Measurements from ENCODE around the gene TCFL5. TPM values are rescaled to one million over a fixed set of nuclear protein-coding genes. Genes with fewer than 3 reads are reported as not detected.
A peak's percentile ranks its signal among the peaks of the same experiment; 100 is the strongest.

TCFL5 gene
- total and polyA plus RNA-seq, 7 experiments from 2014 or later, result 0.91 to 10.8 (median 7.0) TPM

DNA sequence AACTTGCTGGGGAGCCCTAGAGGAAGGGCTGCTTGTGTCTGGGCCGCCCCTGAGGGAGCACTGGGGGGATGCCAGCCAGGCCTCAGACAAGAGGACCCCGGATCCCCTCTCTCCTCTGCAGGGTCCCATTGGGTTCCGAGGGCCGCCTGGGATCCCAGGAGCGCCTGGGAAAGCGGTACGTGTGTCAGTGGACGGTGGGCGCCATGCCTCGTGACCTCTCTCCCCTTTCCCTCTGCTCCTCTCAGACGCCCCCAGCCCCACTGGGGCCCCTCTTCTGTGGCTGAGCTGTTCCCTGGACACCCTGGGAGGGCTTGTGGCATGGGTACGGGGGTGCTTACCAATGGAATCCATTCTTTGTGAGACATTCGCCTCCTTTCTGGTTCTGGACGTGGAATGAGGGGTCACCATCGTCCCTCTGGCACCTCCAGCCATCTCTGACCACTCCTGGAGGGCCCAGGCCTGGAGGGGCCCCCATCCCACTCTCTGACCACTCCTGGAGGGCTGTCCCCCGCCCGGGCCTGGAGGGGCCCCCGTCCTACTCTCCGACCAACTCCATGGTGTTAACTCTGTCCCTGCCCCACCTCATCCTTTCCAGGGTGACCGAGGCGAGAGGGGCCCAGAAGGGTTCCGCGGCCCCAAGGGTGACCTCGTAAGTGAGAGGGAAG lies 34.8 kb downstream of the TCFL5 start:
- no peaks in the 10 kb centered on the region for H3K9me3 ChIP-seq (ENCODE audit: control insufficient read depth in 2 of 3, low read length in 3 of 3)
- ChIA-PET POLR2A (no interaction called here), CTCF (no interaction called here)
- H3K4me1 ChIP-seq (ENCODE audit: control insufficient read depth in 2 of 2, insufficient read depth in 2 of 2, low read length in 2 of 2), result peaks cover 3 to 8% of the 10 kb centered on the region in 2 donors
- intact Hi-C loops (cut with micrococcal nuclease), result no loop called here
- Mint-ChIP-seq H3K27ac (no peak overlapping the region), H3K4me1 (peaks cover 0 to 8% (median 5%) of the 10 kb centered on the region in 7 donors), H3K36me3 (no peaks in the 10 kb centered on the region), H3K9me3 (no peaks in the 10 kb centered on the region), H3K4me3 (no peak overlapping the region), H3K27me3 (no peaks in the 10 kb centered on the region)
- no peak for ATAC-seq
- DNase-seq, result peak in 1 of 9 donors; percentile 20
- no peaks in the 10 kb centered on the region for H3K36me3 ChIP-seq (ENCODE audit: control insufficient read depth in 2 of 3, insufficient read depth in 3 of 3, low read length in 3 of 3)
- no peaks in the 10 kb centered on the region for H3K27me3 ChIP-seq (ENCODE audit: control insufficient read depth in 2 of 2, insufficient read depth in 2 of 2, low read length in 2 of 2)
- H3K4me3 ChIP-seq (ENCODE audit: low read length), result no peak overlapping the region
- H3K27ac ChIP-seq (ENCODE audit: low read depth, low read length), result no peak overlapping the region

DNA sequence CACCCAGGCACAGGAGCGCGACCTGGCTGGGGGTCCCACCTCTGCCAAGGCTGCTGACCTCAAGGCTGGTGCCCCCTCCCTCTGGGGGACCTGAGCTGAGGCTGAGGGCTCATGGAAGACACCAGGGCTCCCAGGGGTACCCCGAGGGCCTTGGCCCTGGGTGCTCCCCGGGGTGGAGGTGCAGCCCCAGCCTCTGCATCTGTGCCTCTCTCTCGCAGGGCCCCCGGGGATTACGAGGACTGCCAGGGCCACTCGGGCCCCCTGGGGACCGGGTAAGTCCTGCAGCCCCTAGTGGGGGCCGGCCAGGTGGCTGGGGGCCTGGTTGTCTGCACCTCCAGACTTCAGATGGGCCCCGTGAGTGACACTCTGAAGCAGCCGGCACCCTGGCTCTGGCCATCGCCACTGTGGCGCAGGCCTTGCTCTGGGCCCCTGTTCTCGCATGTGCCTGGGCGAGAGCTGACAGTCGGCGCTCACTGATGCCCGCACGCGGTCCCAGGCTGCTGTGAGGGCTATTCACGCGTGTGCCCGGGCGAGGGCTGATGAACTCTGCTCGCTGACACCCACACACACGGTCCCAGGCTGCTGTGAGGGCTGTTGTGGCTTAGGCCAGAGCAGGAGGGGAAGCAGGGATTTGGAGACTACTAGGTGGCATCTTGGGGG lies 35.5 kb downstream of the TCFL5 start:
- H3K27ac ChIP-seq (ENCODE audit: low read depth, low read length), result no peak overlapping the region
- CTCF ChIA-PET, result no interaction called here
- POLR2A ChIA-PET, result no interaction called here

DNA sequence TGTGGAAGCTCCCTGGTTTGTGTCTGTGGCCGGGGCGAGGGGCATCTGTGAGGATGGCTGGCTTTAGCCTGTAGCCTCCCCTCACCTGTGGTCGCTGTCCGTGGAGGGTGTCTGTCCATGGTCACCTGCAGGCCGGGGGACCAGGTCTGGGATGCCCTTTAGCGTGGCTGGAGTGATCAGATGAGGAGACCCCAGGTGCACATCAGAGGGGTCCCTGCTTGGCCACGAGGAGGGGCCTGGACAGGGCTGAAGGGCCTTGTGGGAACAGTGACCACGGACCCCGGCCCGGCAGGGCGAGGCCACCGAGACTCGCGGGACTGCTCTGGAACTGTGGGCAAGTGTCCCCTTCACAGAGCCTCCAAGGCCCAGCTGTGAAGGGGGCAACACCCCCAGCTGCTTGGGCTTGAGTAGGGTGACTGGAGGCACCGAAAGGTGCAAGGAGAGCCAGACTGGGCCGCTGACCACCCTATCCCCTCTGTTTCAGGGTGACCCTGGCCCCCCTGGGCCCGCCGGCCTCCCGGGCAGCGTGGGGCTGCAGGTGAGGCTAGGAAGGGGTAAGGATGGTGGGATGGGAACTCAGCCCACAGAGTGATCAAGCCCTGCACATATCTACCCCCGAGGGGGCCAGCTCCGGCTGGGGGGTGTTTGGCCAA lies 36.2 kb downstream of the TCFL5 start:
- Mint-ChIP-seq H3K4me1 (peaks cover 0 to 6% (median 2%) of the 10 kb centered on the region in 7 donors), H3K4me3 (peak overlapping the region in 1 of 10 donors; percentile 39), H3K27me3 (peaks cover 0 to under 1% (median 0%) of the 10 kb centered on the region in 5 donors), H3K9me3 (no peaks in the 10 kb centered on the region), H3K27ac (peak overlapping the region in 1 of 9 donors; percentile 28), H3K36me3 (no peaks in the 10 kb centered on the region)
- Histone ChIP-seq H3K27me3 (ENCODE audit: control insufficient read depth in 2 of 2, insufficient read depth in 2 of 2, low read length in 2 of 2) (no peaks in the 10 kb centered on the region), H3K4me1 (ENCODE audit: control insufficient read depth in 2 of 2, insufficient read depth in 2 of 2, low read length in 2 of 2) (peaks cover 3 to 8% of the 10 kb centered on the region in 2 donors), H3K27ac (ENCODE audit: low read depth, low read length) (no peak overlapping the region), H3K36me3 (ENCODE audit: control insufficient read depth in 2 of 3, insufficient read depth in 3 of 3, low read length in 3 of 3) (no peaks in the 10 kb centered on the region), H3K4me3 (ENCODE audit: low read length) (no peak overlapping the region), H3K9me3 (ENCODE audit: control insufficient read depth in 2 of 3, low read length in 3 of 3) (no peaks in the 10 kb centered on the region)
- intact Hi-C loops (cut with micrococcal nuclease), result loop anchor here in 1 of 2 donors (1.0 kb wide), 1 partner anchor 37 kb away; no protein-coding TSS in a partner anchor
- ChIA-PET POLR2A (interaction anchor here (1.3 kb wide), 1 partner anchor 36 kb away, joined by 3 read pairs; the partner anchor contains the start of gene TCFL5), CTCF (no interaction called here)
- no peak for ATAC-seq
- peak in 2 of 9 donors; percentile 22 to 37 for DNase-seq

More for the DNA sequence above, 35.5 kb downstream of the TCFL5 start:
- Mint-ChIP-seq H3K4me3 (no peak overlapping the region), H3K4me1 (peaks cover 0 to 6% (median 2%) of the 10 kb centered on the region in 7 donors), H3K27ac (no peak overlapping the region), H3K36me3 (no peaks in the 10 kb centered on the region), H3K9me3 (no peaks in the 10 kb centered on the region), H3K27me3 (no peaks in the 10 kb centered on the region)
- ATAC-seq (no peak), DNase-seq (peak in 1 of 9 donors; percentile 20)
- no peaks in the 10 kb centered on the region for H3K9me3 ChIP-seq (ENCODE audit: control insufficient read depth in 2 of 3, low read length in 3 of 3)
- H3K36me3 ChIP-seq (ENCODE audit: control insufficient read depth in 2 of 3, insufficient read depth in 3 of 3, low read length in 3 of 3), result no peaks in the 10 kb centered on the region
- intact Hi-C loops (cut with micrococcal nuclease), result loop anchor here in 1 of 2 donors (1.0 kb wide), 1 partner anchor 36 kb away; no protein-coding TSS in a partner anchor
- peaks cover 3 to 8% of the 10 kb centered on the region in 2 donors for H3K4me1 ChIP-seq (ENCODE audit: control insufficient read depth in 2 of 2, insufficient read depth in 2 of 2, low read length in 2 of 2)
- no peaks in the 10 kb centered on the region for H3K27me3 ChIP-seq (ENCODE audit: control insufficient read depth in 2 of 2, insufficient read depth in 2 of 2, low read length in 2 of 2)
- H3K4me3 ChIP-seq (ENCODE audit: low read length), result no peak overlapping the region

DNA sequence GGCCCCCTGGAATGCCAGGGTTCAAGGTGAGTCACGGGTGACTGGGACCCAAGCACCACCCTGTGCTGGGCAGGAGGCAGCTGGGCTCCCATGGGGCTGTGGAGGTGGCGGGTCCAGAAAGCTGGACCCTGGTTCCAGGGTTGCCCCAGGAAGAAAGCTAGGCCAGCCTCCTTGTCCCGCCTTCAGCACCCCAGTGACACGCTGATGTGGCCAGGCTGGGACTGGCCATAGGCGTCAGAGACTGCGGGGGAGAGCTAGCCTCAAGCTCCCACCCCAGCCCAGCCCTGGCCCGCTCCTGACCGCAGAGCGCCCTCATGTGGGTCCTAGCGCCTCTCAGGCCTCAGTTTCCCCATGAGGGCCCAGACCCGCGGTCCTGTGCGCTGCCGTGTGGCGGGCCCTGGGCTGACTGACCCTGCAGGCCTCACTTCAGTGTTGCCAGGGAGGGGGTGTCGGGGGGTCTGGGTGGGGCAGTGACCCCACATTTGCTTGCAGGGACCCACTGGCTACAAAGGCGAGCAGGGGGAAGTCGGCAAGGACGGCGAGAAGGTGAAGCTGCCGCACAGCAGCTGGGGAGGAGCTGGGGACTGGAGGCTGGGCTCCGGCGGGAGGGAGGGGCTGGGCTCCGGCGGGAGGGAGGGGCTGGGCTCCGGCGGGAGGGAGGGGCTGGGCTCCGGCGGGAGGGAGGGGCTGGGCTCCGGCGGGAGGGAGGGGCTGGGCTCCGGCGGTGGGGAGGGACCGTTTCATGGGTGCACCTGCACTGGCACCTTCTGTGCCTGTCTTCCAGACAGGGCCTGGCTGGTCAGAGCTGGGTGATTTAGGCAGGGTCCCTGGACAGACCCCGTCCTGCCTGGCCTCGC lies 36.9 kb downstream of the TCFL5 start:
- ATAC-seq (peak; percentile 68), DNase-seq (peak in 8 of 9 donors; percentile 32 to 59 (median 48))
- no peaks in the 10 kb centered on the region for H3K9me3 ChIP-seq (ENCODE audit: control insufficient read depth in 2 of 3, low read length in 3 of 3)
- POLR2A ChIA-PET, result interaction anchor here (1.3 kb wide), 1 partner anchor 37 kb away, joined by 3 read pairs; the partner anchor contains the start of gene TCFL5
- H3K4me3 Mint-ChIP-seq, result peak overlapping the region in 7 of 10 donors; percentile 30 to 69 (median 57)
- peaks cover 3 to 8% of the 10 kb centered on the region in 2 donors for H3K4me1 ChIP-seq (ENCODE audit: control insufficient read depth in 2 of 2, insufficient read depth in 2 of 2, low read length in 2 of 2)
- CTCF ChIA-PET, result no interaction called here
- H3K4me1 Mint-ChIP-seq, result peaks cover 0 to 6% (median 2%) of the 10 kb centered on the region in 7 donors
- H3K27ac Mint-ChIP-seq, result peak overlapping the region in 1 of 9 donors; percentile 28
- no peaks in the 10 kb centered on the region for H3K27me3 ChIP-seq (ENCODE audit: control insufficient read depth in 2 of 2, insufficient read depth in 2 of 2, low read length in 2 of 2)
- H3K36me3 ChIP-seq (ENCODE audit: control insufficient read depth in 2 of 3, insufficient read depth in 3 of 3, low read length in 3 of 3), result no peaks in the 10 kb centered on the region
- peaks cover 0 to 8% (median 0%) of the 10 kb centered on the region in 5 donors for H3K27me3 Mint-ChIP-seq
- no peaks in the 10 kb centered on the region for H3K9me3 Mint-ChIP-seq
- intact Hi-C loops (cut with micrococcal nuclease), result loop anchor here in 1 of 2 donors (1.0 to 5.0 kb wide), 2 partner anchors 38 to 183 kb away; partner anchors contain the start of gene BHLHE23
- H3K4me3 ChIP-seq (ENCODE audit: low read length), result peak overlapping the region; percentile 27
- peak overlapping the region; percentile 50 for H3K27ac ChIP-seq (ENCODE audit: low read depth, low read length)
- no peaks in the 10 kb centered on the region for H3K36me3 Mint-ChIP-seq

DNA sequence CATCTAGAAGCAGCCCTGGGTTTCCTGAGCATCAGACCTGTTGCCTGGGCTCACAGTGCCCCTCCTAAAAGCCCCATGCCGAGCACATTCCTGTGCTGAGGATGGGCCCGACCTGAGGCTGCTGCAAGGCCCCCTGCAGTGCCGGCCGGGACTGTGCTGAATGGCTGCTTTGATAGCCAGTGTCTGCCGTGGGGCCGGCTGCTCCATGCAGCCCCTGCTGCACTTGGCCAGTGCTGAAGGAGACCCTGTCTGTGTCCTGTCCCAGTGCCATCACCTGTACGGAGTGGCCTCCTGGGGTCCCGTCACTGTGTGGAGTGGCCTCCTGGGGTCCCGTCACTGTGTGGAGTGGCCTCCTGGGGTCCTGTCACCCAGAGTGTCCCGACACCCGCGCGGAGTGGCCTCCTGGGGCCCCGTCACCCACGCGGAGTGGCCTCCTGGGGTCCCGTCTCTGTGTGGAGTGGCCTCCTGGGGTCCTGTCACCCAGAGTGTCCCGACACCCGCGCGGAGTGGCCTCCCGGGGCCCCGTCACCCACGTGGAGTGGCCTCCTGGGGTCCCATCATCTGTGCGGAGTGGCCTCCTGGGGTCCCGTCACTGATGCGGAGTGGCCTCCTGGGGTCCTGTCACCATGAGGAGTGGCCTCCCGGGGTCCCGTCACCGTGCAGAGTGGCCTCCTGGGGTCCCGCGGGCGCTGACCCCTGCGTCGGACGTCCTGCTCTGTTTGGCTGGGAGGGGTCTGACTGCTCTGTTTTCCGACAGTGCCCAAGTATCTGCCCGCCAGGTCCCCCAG lies 37.7 kb downstream of the TCFL5 start:
- CTCF ChIA-PET, result no interaction called here

More for the DNA sequence above, 37.7 kb downstream of the TCFL5 start:
- Mint-ChIP-seq H3K4me1 (peaks cover 0 to 6% (median 2%) of the 10 kb centered on the region in 7 donors), H3K27ac (no peak overlapping the region), H3K27me3 (peaks cover 0 to 9% (median 0%) of the 10 kb centered on the region in 5 donors), H3K9me3 (no peaks in the 10 kb centered on the region), H3K36me3 (no peaks in the 10 kb centered on the region), H3K4me3 (peak overlapping the region in 1 of 10 donors; percentile 53)
- ATAC-seq, result no peak
- H3K4me3 ChIP-seq (ENCODE audit: low read length), result no peak overlapping the region
- H3K27me3 ChIP-seq (ENCODE audit: control insufficient read depth in 2 of 2, insufficient read depth in 2 of 2, low read length in 2 of 2), result peaks cover 0 to under 1% of the 10 kb centered on the region in 2 donors
- H3K27ac ChIP-seq (ENCODE audit: low read depth, low read length), result no peak overlapping the region
- peaks cover 3 to 8% of the 10 kb centered on the region in 2 donors for H3K4me1 ChIP-seq (ENCODE audit: control insufficient read depth in 2 of 2, insufficient read depth in 2 of 2, low read length in 2 of 2)
- POLR2A ChIA-PET, result interaction anchor here (1.3 kb wide), 1 partner anchor 37 kb away, joined by 3 read pairs; the partner anchor contains the start of gene TCFL5
- intact Hi-C loops (cut with micrococcal nuclease), result loop anchor here in 1 of 2 donors (5.0 kb wide), 1 partner anchor 183 kb away; the partner anchor contains the start of gene BHLHE23
- DNase-seq, result no peak
- H3K9me3 ChIP-seq (ENCODE audit: control insufficient read depth in 2 of 3, low read length in 3 of 3), result no peaks in the 10 kb centered on the region
- H3K36me3 ChIP-seq (ENCODE audit: control insufficient read depth in 2 of 3, insufficient read depth in 3 of 3, low read length in 3 of 3), result no peaks in the 10 kb centered on the region
